Suppressor macrophage (primary cell): ENCODE measurements around the gene HBS1L.

Source experiments
- DNase-seq, 4 experiments: peaks; one replicate each; pipeline ENCODE4 v3.0.0-alpha.2; 2020 to 2022

The HBS1L gene

DNA sequence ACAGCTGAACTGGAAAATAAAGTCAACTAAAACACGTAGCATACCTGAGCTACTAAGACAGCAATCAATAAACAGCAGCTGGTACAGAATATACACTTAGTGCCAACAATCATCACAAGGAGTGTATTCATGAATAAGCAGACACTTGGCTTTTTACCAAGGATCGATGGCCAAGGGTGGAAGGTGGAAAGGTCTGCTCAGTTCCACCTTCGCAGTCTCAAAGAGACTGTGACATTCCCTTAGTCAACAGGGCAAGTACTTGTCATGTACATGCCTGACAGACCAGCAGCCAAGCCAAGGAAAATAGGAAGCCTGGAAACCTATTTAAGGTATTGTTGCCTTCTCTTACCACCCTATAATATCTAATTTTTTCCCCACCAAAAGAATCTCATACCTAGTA lies 21.4 kb downstream of the HBS1L start:
- no peak for DNase-seq

DNA sequence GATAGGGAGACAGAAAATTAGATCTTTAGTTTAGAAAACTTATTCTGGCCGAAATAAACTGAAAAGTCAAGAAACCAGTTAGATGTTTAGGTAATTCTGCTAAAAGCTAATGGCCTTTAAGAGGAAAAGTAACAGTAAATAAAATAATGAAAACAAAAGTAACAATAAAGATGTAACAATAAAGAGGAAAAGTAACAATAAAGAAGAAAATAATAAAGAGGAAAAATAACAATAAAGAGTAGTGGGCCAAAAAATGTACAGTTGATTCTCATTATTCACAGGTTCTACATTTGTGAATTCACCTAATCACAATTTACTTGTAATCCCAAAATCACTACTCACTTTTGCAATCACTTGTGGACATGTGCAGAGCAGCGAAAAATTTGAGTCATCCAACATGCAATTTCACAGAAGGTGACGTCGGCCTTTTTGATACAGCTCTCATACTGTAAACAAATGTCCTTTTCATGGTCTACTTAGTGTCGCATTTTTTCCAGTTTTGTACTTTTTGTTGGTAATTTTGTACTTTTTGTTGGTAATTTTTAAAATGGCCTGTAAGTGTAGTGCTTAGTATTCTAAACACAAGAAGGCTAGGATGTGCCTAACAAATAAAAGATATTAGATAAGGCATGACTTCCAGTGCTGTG lies 24.0 kb downstream of the HBS1L start:
- DNase-seq: peak in 1 of 4 experiments; percentile 4

GRCh38 chr6:135030056-135030473 lies 24.6 kb downstream of the HBS1L start:
- no peak for DNase-seq

DNA sequence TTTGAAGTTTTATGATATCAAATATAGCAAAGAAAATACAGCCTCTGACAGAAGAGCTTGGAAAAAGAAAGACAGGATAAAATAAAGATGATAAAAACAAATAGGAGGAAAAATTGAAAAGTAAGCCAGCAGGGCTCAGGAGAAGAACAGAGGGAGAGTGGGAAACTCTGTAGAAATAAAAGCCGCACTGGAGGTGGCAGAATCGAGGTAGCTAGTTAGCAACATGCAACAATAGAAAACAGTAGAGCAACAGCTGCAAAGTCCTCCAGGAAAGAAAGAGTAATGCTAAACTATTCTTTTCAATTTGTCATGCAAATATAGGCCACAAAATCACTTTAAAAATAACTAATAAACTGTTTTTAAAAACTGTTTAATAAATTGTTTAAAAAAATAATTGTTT lies 28.8 kb downstream of the HBS1L start:
- DNase-seq: no peak

- no peak for DNase-seq
Measured at GRCh38 chr6:135025175-135025574, 29.4 kb downstream of the HBS1L start.

DNA sequence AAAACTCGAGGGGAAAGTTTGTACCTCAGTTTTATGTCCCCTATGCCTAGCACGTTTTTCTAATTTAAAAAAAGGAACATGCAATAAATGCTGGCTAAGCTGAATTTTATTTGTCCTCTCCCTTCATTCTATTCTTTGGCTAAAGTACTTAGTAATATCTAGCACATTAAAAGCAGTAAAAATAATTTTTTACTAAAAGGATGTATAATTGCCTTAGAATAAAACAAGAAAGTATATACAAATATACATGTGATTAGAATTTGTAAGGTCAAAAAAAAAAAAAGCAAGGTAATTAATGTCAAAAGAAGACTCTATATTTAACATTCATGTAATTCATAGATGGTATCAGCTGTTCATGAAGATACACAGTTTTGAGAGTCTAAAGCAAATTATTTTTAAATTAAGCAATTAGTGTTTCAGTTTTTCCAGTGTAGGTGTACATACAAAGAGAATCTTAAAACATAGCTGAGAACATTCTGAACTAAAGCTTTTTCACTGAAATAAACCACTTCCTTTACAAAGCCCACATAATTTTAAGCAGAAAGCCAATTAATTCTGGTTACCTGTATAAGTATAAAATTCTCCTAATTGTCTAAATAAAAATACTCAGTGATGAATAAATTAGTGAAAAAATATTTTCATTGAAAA lies 32.4 kb downstream of the HBS1L start:
- no peak for DNase-seq

GRCh38 chr6:135021310-135022049 lies 33.1 kb downstream of the HBS1L start:
- DNase-seq: no peak

GRCh38 chr6:135018941-135019340 lies 35.7 kb downstream of the HBS1L start:
- peak; percentile 36 to 84 (median 66) for DNase-seq

DNA sequence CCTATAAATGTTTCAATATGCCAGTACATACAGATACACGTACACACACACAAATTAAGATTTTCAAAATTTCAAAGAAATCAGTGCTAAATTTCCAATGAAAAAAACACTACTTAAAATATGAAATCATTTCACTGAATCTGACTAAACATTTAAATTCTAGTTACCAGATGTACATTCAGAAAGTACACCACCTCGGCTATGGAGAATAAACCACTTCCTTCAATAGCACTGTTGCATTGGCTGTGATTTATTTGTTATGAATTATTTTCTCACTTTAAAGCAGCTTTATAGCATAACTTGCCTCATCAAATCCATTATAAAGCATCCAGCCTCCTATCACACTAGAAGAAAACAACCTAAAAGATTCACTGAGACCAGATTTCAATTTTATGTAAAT lies 36.6 kb downstream of the HBS1L start:
- no peak for DNase-seq

GRCh38 chr6:135014353-135014832 lies 40.2 kb downstream of the HBS1L start:
- no peak for DNase-seq

DNA sequence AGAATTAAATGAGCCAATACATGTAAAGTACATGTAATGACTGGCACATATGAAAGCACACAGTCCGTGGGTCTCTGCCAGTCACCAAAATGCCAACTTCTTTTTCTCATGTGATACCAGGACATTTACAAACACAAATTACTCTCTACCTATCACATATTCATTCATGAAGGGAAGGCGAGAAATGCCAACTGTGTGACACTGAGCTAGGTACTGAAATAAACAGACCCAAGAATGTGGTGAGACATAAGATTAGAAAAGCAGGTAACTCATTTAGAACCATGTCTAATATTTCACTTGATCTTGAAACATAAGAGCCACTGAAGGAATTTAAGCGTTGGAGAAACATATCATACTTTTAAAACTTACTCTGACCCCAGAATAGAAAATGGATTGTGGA lies 41.4 kb downstream of the HBS1L start:
- DNase-seq: no peak

- no peak for DNase-seq
Measured at GRCh38 chr6:135012764-135013163, 41.9 kb downstream of the HBS1L start.

- no peak for DNase-seq
Measured at GRCh38 chr6:135012349-135012748, 42.3 kb downstream of the HBS1L start.

GRCh38 chr6:135008941-135009290 lies 45.7 kb downstream of the HBS1L start:
- no peak for DNase-seq

DNA sequence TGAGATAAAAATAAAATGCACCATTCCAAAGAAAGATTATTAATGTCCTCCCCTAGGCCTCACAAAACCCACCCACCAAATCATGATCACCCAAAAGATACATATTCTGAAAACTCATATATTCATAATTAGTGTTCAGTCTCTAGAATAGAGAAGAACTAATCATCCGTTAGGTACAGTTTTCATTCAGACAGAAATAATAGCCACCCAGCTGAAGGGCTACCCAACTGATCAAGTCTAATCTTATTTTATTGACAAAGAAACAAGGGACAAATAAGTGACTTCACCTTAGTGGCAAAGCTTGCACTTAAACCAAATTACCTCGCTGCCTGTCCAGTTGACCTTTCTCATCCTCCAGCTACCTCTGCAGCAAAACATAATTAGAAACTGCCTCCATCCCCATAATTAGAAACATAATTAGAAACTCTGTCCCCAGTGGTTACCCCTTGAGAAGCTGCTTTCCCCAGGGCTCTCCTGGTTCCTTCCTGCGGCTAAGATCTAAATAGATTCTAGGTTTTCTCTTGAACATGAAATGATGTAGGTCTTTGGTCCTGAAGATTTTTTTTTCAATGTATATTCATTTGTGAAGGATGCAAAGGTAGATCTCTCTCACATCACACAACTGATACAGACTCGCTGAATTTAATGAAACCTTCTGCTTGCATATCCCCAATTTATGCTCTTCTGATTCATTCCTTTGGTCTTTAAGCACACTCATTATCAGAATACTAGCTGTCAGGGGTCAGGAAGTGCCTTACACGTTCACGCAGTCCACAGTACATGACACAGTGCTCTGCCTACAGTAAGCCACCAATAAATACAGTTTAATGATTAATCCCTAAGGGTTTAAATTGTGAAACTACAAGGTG lies 46.3 kb downstream of the HBS1L start:
- DNase-seq: no peak

GRCh38 chr6:135006386-135006914 lies 48.2 kb downstream of the HBS1L start:
- no peak for DNase-seq

DNA sequence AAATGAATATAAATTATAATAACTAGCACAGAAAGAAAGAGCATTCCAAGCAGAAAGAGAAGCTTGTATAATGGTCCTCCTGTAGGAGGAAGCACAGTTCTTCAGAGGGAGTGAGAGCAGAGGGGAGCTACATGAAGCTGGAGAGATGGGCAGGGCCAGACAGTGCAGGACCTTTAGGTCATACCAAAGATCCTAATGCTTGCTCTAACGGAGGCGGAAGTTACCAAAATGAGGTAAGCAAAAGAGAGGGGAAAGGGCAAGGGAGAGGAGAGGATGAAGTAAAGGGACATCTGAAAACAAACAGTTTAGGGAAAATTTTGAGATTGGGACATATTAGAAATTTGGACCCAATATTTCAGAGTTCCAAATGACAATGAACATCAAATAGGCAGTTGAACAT lies 50.2 kb downstream of the HBS1L start:
- no peak for DNase-seq

- no peak for DNase-seq
Measured at GRCh38 chr6:135002974-135003703, 51.5 kb downstream of the HBS1L start.

- peak in 3 of 4 experiments; percentile 12 to 47 (median 29) for DNase-seq
Measured at GRCh38 chr6:135002229-135002844, 52.3 kb downstream of the HBS1L start.

GRCh38 chr6:134999107-134999506 lies 55.5 kb downstream of the HBS1L start:
- DNase-seq: no peak
